ENCODE measurements around the gene ANXA11.
"Not testable (repeated sequence)": the region's sequence is repeated elsewhere in the genome, so short reads cannot be mapped to it uniquely, and the experiment has no call there.

ANXA11 gene

GRCh38 chr10:80146918-80147317, 58.4 kb downstream of the ANXA11 start:
- DNase-seq: no peak
- Histone ChIP-seq H3K9me3 (peaks cover 0 to 7% (median 0%) of the 10 kb centered on the region in 3 donors), H3K36me3 (peaks cover 23 to 29% (median 26%) of the 10 kb centered on the region in 3 donors), H3K4me3 (no peak overlapping the region), H3K27ac (no peak overlapping the region), H3K4me1 (peaks cover 0 to 18% (median 13%) of the 10 kb centered on the region in 4 donors), H3K27me3 (no peaks in the 10 kb centered on the region)
- intact Hi-C loops (cut with DNase I; ENCODE audit: low total_unique reads): no loop called here
- no peak for TF ChIP-seq CTCF (IDR thresholded peaks at IDR 0.05)

- H3K4me3 ChIP-seq; H3K27me3 ChIP-seq; intact Hi-C loops (cut with DNase I; ENCODE audit: low total_unique reads); H3K9me3 ChIP-seq: not testable (repeated sequence)
- H3K36me3 ChIP-seq: peaks cover 15 to 22% (median 22%) of the 10 kb centered on the region in 3 donors
- H3K4me1 ChIP-seq: peaks cover 0 to 18% (median 13%) of the 10 kb centered on the region in 4 donors
- peak; percentile 54 to 64 for DNase-seq
- H3K27ac ChIP-seq: peak overlapping the region; percentile 3 to 35
Measured at GRCh38 chr10:80145406-80146308, 59.7 kb downstream of the ANXA11 start.

GRCh38 chr10:80144696-80145131, 60.6 kb downstream of the ANXA11 start:
- H3K9me3 ChIP-seq: peaks cover 0 to 7% (median 0%) of the 10 kb centered on the region in 3 donors
- no peak for TF ChIP-seq CTCF (IDR thresholded peaks at IDR 0.05)
- peak overlapping the region in 1 of 2 donors; percentile 35 for H3K27ac ChIP-seq
- DNase-seq: peak; percentile 24 to 65
- H3K36me3 ChIP-seq: peaks cover 5 to 14% (median 13%) of the 10 kb centered on the region in 3 donors
- H3K4me3 ChIP-seq: no peak overlapping the region
- peaks cover 0 to 18% (median 13%) of the 10 kb centered on the region in 4 donors for H3K4me1 ChIP-seq
- intact Hi-C loops (cut with DNase I; ENCODE audit: low total_unique reads): no loop called here
- H3K27me3 ChIP-seq: no peaks in the 10 kb centered on the region

- peak in 1 of 2 donors; percentile 69 for DNase-seq
- H3K36me3 ChIP-seq: peaks cover 4 to 9% (median 8%) of the 10 kb centered on the region in 3 donors
- TF ChIP-seq CTCF (IDR thresholded peaks at IDR 0.05): no peak
- H3K4me1 ChIP-seq: peaks cover 0 to 18% (median 13%) of the 10 kb centered on the region in 4 donors
- no peak overlapping the region for H3K4me3 ChIP-seq
- peak overlapping the region in 1 of 2 donors; percentile 35 for H3K27ac ChIP-seq
- peaks cover 0 to 7% (median 0%) of the 10 kb centered on the region in 3 donors for H3K9me3 ChIP-seq
- intact Hi-C loops (cut with DNase I; ENCODE audit: low total_unique reads): no loop called here
- no peaks in the 10 kb centered on the region for H3K27me3 ChIP-seq
Measured at GRCh38 chr10:80144067-80144695, 61.2 kb downstream of the ANXA11 start.

- DNase-seq: peak; percentile 18 to 57
Measured at GRCh38 chr10:80141696-80142460, 63.5 kb downstream of the ANXA11 start.

More at GRCh38 chr10:80141696-80142460, 63.5 kb downstream of the ANXA11 start:
- Histone ChIP-seq H3K9me3 (no peaks in the 10 kb centered on the region), H3K36me3 (no peaks in the 10 kb centered on the region), H3K4me3 (no peak overlapping the region), H3K27me3 (no peaks in the 10 kb centered on the region), H3K27ac (no peak overlapping the region), H3K4me1 (peaks cover 0 to 26% (median 20%) of the 10 kb centered on the region in 4 donors)
- intact Hi-C loops (cut with DNase I; ENCODE audit: low total_unique reads): no loop called here
- TF ChIP-seq CTCF (IDR thresholded peaks at IDR 0.05): no peak
